Inflammatory macrophage treated with lipopolysaccharide for 4 hours (primary cell): ENCODE measurements around the gene STIM2.
"Not testable (repeated sequence)": the region's sequence is repeated elsewhere in the genome, so short reads cannot be mapped to it uniquely, and the experiment has no call there.

ENCODE experiments used
- DNase-seq: peaks from one replicate; pipeline ENCODE4 v3.0.0-alpha.2; 2020

The STIM2 gene

DNA sequence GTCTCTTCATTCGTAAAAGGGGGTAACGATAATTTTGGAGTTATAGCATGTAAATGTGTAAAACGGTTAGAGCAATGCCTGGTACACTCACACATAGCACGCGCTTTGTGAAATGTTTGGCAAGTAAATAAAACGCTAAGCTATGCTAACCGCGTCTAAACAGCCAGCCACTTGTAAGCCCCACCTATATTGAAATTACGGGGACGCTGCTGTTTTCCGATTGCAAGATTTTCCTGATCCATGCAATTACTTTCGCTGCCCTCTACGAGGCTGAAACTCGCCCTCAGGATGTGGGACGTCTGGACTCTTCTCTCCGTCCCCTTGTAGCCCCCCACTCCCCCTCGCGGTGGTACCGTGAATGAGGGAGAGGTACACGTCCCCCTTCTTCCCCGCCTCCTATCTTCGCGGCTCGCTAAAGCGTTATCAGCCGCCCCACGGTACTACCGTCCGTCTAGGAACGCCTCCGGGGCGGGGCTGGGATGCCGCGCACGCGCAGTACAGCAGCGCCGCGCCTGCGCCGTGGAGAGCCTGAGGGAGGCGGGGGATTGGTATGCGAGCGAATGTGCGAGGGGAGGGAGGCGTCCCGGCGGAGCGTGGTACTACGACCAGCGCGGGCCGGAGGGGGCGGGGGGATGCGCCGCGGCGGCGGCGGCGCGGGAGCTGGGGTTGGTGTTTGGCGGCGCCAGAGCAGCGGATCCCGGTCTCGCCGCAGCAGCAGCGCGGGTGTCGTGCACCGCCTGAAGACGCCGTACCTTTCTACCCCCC is at the start of gene STIM2:
STIM2 (plus strand) TSS at position 685 of the 765 bp plus-strand sequence.
- peak; percentile 96 for DNase-seq

- DNase-seq = peak; percentile 38
Measured at GRCh38 chr4:26811571-26811970, 49.1 kb upstream of the STIM2 start.

GRCh38 chr4:26812049-26812714 is 48.5 kb upstream of the STIM2 start:
- DNase-seq = peak; percentile 14

DNA sequence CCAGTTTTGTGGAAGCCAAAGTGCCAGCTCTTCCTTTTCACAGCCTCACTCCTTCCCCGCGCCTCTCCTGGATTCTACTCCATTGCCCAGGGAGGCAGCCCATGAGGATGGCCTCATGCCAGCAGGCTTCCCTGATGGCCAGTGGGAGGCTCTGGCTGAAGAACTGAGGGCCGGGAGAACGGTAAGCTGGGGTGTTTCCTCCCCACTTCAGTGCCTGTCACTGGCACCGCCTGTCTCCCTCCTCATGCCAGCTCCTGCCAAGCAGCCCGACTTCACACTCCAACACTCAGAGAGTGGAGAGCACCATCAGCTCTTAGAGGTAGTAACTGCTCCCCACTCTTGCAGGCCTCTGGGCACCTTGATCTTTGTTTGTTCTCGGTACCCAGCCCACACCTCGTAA is 46.9 kb upstream of the STIM2 start:
- DNase-seq = no peak

- no peak for DNase-seq
Measured at GRCh38 chr4:26815199-26815598, 45.4 kb upstream of the STIM2 start.

DNA sequence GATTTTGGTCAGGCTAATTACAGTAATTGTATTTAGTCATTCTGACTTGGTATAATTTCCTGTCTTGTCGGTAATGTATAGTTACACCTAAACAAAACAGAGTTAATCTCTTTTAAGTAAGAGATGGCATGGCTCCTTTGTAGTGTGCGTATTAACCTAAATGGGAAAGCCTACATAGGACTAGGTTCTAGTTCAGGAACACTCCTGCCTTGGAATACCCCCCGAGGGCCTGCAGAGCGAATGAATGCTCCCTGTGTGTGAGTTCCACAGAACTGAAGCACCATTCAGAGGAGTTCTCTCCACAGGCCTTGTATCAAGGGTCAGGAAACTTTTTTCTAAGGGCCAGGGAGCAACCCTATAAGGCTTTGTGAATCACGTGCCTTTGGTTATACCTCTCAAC is 44.9 kb upstream of the STIM2 start:
- DNase-seq = no peak

DNA sequence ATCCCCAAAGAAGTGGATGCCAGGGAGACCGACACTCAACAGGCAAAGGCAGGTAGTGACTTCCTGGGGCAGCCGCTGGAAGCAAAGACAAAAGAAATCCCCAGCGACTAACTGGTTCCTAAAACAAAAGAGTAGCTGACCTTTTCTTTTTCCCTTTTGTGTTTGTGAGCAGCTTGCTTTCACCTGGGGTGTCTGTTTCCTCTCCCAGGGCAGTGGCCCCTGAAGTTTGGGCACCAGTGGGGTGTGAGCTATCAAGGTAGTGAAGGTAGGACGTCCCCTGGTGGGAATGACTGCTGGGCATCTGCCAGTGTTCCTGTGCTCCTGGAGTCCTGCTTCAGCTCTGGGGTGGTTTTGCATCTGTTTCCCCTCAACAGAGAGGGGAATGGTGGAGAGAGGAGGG is 41.6 kb upstream of the STIM2 start:
- no peak for DNase-seq

DNA sequence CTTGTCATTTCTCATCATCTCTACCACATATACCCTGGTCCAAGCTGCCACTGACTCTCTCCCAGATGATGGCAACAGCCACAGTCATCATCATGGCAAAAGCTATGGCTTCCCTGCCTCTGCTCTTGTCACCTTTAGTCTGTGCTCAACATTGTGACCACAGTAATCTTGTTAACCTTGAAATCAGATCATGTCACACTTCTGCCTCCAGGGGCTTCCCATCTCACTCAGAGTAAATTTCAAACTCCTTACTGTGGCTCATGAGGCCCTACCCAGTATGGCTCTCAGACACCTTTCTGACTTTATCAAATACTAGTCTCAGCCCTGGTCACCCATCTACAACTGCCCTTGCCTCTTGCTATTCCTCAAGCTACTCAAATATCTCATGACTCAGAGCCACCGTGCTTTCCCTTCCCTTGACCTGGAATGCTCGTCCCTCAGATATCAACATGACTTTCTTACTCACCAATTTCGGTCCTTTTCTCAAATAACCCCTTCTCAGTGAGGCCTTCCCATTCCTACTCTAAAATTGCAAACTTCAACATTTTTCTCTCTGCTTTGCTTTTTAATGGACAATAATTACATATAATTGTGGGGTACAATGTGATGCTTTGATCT is 41.1 kb upstream of the STIM2 start:
- DNase-seq = no peak

DNA sequence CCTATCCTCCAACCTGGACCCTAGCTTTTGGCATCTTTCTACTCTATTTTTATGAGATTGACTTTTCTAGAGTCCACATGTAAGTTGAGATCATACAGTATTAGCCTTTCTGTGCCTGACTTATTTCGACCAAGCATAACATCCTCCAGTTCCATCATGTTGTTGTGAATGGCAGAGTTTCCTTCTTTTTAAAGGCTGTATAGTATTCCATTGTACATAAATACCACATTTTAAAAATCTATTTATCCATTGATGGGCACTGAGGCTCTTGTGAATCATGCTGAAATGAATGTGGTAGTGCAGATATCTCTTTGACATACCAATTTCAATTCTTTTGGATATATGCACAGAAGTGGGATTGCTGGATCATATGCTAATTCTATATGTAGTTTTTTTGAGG is 40.3 kb upstream of the STIM2 start:
- no peak for DNase-seq

DNA sequence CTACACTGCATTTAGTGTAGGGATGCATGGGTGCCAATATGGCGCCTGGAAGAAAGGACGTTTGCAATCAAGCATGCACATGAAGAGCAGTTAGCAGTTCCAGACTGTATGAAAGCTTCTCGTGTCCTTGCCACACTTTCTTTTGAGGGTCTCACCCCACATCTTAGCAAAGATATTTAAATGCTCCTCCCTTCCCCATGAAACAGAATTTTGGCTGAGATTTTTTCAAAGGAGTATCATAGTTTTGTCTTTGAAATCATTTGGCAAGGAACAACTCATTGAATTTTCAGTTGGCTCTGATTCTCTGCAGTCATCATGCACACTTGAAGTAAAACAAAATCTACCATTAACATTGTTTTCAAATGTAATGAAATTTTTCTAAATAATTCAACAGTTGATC is 39.6 kb upstream of the STIM2 start:
- no peak for DNase-seq

GRCh38 chr4:26821677-26822503 is 38.8 kb upstream of the STIM2 start:
- DNase-seq = peak; percentile 76

DNA sequence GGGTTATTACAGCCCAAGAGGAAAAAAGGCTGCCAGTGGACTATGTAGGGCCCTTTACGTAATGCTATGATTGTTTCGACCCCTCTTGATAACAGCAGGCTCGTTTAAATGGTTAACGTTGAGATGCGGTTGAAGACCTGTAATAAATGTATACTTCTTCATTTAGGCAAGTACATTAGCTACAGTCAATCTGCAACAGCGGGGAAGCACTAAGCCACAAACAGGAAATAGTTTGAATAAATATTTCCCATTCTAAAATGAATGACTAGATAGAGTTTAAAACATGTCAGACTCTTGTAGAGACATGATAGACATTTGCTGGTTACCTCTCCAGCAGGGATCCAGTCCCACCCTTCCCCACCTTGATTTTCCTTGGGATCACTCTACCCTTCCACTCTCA is 38.1 kb upstream of the STIM2 start:
- peak; percentile 76 for DNase-seq

DNA sequence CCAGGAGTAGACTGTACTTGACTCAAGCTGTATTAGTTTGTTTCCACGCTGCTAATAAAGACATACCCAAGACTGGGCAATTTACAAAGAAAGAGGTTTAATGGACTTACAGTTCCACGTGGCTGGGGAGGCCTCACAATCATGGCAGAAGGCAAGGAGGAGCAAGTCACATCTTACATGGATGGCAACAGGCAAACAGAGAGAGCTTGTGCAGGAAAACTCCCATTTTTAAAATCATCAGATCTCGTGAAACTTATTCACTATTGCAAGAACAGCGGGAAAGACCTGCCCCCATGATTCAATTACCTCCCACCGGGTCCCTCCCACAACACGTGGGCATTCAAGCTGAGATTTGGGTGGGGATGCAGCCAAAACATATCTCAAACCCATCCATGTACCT is 37.7 kb upstream of the STIM2 start:
- DNase-seq = not testable (repeated sequence)

DNA sequence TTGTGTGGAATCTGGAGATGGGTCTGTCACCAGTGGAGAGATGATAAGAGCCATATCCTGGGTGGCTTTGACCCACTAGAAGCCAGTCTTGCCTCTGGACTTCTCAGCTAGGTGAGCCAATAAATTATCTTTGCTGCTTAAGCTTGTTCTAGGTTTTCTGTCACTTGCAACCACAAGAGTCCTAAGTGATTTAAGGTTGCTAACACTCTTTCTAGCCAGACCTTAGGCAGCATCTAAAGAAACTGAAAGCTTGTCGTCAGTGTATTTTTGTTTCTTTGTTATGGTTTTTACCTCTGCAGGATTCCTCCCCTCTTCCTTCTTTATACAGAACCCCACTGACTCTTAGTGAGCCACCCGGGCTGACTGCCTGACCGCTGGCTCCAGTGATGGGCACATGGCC is 37.1 kb upstream of the STIM2 start:
- no peak for DNase-seq

GRCh38 chr4:26824667-26825066 is 36.0 kb upstream of the STIM2 start:
- no peak for DNase-seq

GRCh38 chr4:26826721-26827120 is 33.9 kb upstream of the STIM2 start:
- peak; percentile 88 for DNase-seq

DNA sequence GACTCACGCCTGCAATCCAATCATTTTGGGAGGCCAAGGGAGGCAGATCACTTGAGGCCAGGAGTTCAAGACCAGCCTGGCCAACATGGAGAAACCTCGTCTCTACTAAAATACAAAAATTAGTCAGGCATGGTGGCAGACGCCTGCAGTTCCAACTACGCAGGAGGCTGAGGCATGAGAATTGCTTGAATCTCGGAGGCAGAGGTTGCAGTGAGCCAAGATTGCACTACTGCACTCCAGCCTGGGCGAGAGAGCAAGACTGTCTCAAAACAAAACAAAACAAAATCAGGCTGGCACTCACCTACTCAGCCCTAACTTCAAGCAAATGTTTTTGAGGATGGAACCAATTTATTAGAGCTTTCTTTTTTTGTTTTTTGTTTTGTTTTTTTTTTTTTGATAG is 33.3 kb upstream of the STIM2 start:
- not testable (repeated sequence) for DNase-seq

DNA sequence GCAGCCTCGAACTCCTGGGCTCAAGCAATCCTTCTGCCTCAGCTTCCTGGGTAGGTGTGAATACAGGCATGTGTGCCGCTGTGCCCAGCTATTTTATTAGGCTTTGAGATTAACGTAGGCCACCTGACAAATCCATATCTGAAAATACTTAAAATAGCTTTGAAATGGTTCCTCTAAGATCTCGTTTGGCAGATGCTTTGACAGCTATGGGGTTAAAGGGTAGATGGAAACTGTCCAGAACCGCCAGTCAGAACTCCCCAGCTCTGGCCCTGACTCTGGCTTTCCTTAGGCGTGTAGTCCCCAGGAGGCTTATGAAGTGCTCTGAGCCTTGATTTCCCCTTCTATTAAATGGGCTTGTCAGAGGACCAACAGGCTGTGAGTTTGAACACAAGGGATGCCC is 32.8 kb upstream of the STIM2 start:
- DNase-seq = no peak

DNA sequence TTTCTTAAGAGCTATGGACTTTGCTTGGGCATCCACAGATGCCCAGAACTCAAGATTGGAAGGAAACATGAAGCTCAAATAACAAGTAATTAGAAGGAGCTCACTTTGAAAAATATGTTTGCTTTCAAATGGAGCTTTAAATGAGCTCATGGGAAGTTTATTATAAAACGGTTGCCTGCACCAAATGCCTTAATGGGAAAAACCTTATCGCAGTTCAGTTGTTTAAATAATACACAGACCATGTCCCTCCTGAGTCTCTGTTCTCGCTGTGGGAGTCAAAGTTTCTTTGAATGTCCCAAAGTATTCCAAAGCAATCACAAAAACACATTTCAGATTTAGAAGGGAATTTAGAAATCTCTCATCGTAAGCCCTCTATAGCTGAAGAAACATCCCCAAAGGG is 31.6 kb upstream of the STIM2 start:
- DNase-seq = no peak

DNA sequence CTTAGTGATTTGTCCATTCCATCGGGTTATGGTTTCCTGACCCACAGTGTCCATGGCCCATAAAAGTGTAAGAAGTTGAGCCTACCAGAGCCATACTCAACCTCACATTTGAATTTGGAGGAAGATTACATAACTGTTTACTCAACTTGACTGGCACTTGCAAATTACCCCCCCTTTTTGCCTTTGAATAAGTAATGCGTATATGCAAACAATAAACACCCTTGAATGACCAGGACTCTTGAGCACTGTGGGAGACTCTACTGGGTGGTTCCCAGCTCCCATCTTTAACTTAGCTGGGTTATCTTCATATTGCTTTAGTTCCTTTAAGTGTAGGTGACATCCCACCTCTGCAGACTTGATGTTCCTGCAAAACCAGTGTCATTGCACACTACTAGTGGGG is 30.6 kb upstream of the STIM2 start:
- no peak for DNase-seq

GRCh38 chr4:26830701-26831100 is 29.9 kb upstream of the STIM2 start:
- DNase-seq = no peak

DNA sequence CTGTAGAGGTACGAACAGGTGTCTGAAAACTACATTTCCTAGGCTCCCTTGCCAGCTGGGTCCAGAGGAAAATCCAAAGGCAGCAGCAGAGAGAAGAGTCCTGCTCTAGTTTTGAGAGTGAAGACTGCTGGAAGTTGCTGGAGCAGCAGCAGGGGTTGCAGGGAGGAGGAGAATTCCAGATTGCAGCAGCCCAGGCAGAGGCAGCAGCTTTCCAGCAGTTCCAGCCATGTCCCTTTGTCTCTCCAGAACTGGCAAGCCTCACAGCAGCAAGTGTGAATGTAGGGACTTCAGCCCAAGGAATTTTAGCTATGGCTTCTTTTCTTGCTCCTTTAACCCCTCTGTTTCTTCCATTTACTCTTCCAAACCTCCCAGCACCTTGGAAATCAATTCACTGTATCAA is 24.1 kb upstream of the STIM2 start:
- DNase-seq = no peak
